GM19468 (cell line): Measurements from ENCODE around the gene ATP8A2.
"Not testable (repeated sequence)": the region's sequence is repeated elsewhere in the genome, so short reads cannot be mapped to it uniquely, and the experiment has no call there.

ENCODE experiments used
- ATAC-seq: cut with Tn5 transposase; IDR thresholded peaks from one replicate; pipeline ENCODE4 v1.9.1; 2021; ENCODE audit warnings: mild to moderate bottlenecking, moderate library complexity, moderate number of reproducible peaks; ENCODE audit not compliant: unreplicated experiment; ENCODE audit errors: extremely low read depth

Gene ATP8A2

GRCh38 chr13:25927932-25928331 is 556.2 kb downstream of the ATP8A2 start:
- ATAC-seq = no peak

- ATAC-seq = no peak
Measured at GRCh38 chr13:25928941-25929505, 557.2 kb downstream of the ATP8A2 start.

GRCh38 chr13:25929816-25930215 is 558.0 kb downstream of the ATP8A2 start:
- ATAC-seq = no peak

- ATAC-seq = no peak
Measured at GRCh38 chr13:25930653-25931052, 558.9 kb downstream of the ATP8A2 start.

- no peak for ATAC-seq
Measured at GRCh38 chr13:25932365-25932764, 560.6 kb downstream of the ATP8A2 start.

GRCh38 chr13:25933520-25933919 is 561.7 kb downstream of the ATP8A2 start:
- no peak for ATAC-seq

- ATAC-seq = no peak
Measured at GRCh38 chr13:25934127-25934526, 562.4 kb downstream of the ATP8A2 start.

GRCh38 chr13:25939961-25940687 is 568.4 kb downstream of the ATP8A2 start:
- no peak for ATAC-seq

GRCh38 chr13:25943081-25943480 is 571.3 kb downstream of the ATP8A2 start:
- no peak for ATAC-seq

GRCh38 chr13:25943658-25944057 is 571.9 kb downstream of the ATP8A2 start:
- ATAC-seq = no peak

- ATAC-seq = no peak
Measured at GRCh38 chr13:25945596-25945995, 573.8 kb downstream of the ATP8A2 start.

GRCh38 chr13:25946321-25946720 is 574.5 kb downstream of the ATP8A2 start:
- no peak for ATAC-seq

- ATAC-seq = no peak
Measured at GRCh38 chr13:25948910-25949309, 577.1 kb downstream of the ATP8A2 start.

GRCh38 chr13:25951831-25952230 is 580.1 kb downstream of the ATP8A2 start:
- no peak for ATAC-seq

GRCh38 chr13:25954080-25954479 is 582.3 kb downstream of the ATP8A2 start:
- ATAC-seq = not testable (repeated sequence)

- ATAC-seq = not testable (repeated sequence)
Measured at GRCh38 chr13:25954943-25955342, 583.2 kb downstream of the ATP8A2 start.

- ATAC-seq = no peak
Measured at GRCh38 chr13:25958986-25959385, 587.2 kb downstream of the ATP8A2 start.

- no peak for ATAC-seq
Measured at GRCh38 chr13:25961294-25961693, 589.5 kb downstream of the ATP8A2 start.

GRCh38 chr13:25963674-25964073 is 591.9 kb downstream of the ATP8A2 start:
- ATAC-seq = no peak

GRCh38 chr13:25965596-25965995 is 593.8 kb downstream of the ATP8A2 start:
- ATAC-seq = no peak

GRCh38 chr13:25966086-25966485 is 594.3 kb downstream of the ATP8A2 start:
- no peak for ATAC-seq

GRCh38 chr13:25967144-25967543 is 595.4 kb downstream of the ATP8A2 start:
- ATAC-seq = no peak
